Measurements from ENCODE around the gene GSTM1.

GSTM1 gene

GRCh38 chr1:109732390-109732881 lies 44.8 kb downstream of the GSTM1 start:
- no peak for DNase-seq

GRCh38 chr1:109733236-109733870 lies 45.7 kb downstream of the GSTM1 start:
- no peak for DNase-seq

GRCh38 chr1:109739738-109740614 lies 52.4 kb downstream of the GSTM1 start:
- DNase-seq = peak; percentile 76

GRCh38 chr1:109740615-109741373 lies 53.2 kb downstream of the GSTM1 start, which contains the start of gene GSTM3:
Gene GSTM3 (minus strand): TSS chr1:109741038. CDS start chr1:109740287, 751 bp downstream.
- DNase-seq = no peak

All from EL (cell line).